HEK293 (cell line): ENCODE data around the gene B4GALT4.

ENCODE experiments used
- CTCF ChIA-PET: fragments of 350-600 bp; formaldehyde crosslinking; extraction: SDS; loops from one replicate; lab custom pipeline; 2021; ENCODE audit warnings: antibody characterized with exemption; lab: Yijun Ruan, JAX
- POLR2A ChIA-PET: fragments of 300-600 bp; formaldehyde crosslinking; extraction: SDS; loops from one replicate; lab custom pipeline; 2020; ENCODE audit warnings: antibody characterized with exemption, inconsistent platforms; lab: Yijun Ruan, JAX
- H3K27ac ChIP-seq: fragments of 200-500 bp; sonication (Bioruptor generic); 2 replicates; pipeline ENCODE4 v1.5.1; 2014; ENCODE audit warnings: low read depth, low read length, control low read depth, inconsistent platforms; ENCODE audit errors: extremely low read depth
- H3K36me3 ChIP-seq, 2 experiments: fragments of 200-500 bp in 1 of 2; sonication (Bioruptor generic) in 1 of 2; 1 replicate in 1 of 2; 2 replicates in 1 of 2; pipeline ENCODE4 v1.5.1; 2014 to 2017; ENCODE audit warnings: inconsistent platforms in 2 of 2, low read length in 2 of 2; ENCODE audit not compliant: control insufficient read depth in 2 of 2, insufficient read depth in 1 of 2
- H3K4me1 ChIP-seq: fragments of 200-500 bp; sonication (Bioruptor generic); 2 replicates; pipeline ENCODE4 v1.5.1; 2014; ENCODE audit warnings: mild to moderate bottlenecking, low read length, inconsistent platforms; ENCODE audit not compliant: control insufficient read depth, insufficient read depth
- H3K4me3 ChIP-seq: 2 replicates; pipeline ENCODE4 v1.5.1; 2011; ENCODE audit warnings: low read depth, mild to moderate bottlenecking, control low read depth, low read length, moderate library complexity
- H3K9me3 ChIP-seq: fragments of 200-500 bp; sonication (Bioruptor generic); 2 replicates; pipeline ENCODE4 v1.5.1; 2014; ENCODE audit warnings: low read depth, low read length, inconsistent platforms; ENCODE audit not compliant: control insufficient read depth, insufficient read depth
- GFI1B ChIP-seq: fragments of 450-650 bp; formaldehyde crosslinking; IDR thresholded peaks from 2 replicates; pipeline ENCODE4 v1.5.1; 2016; ENCODE audit warnings: missing biosample characterization, missing genetic modification characterization
- GLI2 ChIP-seq: fragments of 450-650 bp; formaldehyde crosslinking; IDR thresholded peaks from 2 replicates; pipeline ENCODE4; 2017; ENCODE audit warnings: missing biosample characterization, missing genetic modification characterization, low read depth, borderline replicate concordance
- HOXD13 ChIP-seq: sonication (generic); formaldehyde crosslinking; IDR thresholded peaks from 2 replicates; pipeline ENCODE4 v1.8.0; 2022; ENCODE audit warnings: missing genetic modification reagents, borderline replicate concordance
- KLF9 ChIP-seq: fragments of 450-650 bp; formaldehyde crosslinking; IDR thresholded peaks from 2 replicates; pipeline ENCODE4 v1.5.1; 2016; ENCODE audit warnings: missing biosample characterization, missing genetic modification characterization, low read depth
- OVOL3 ChIP-seq: fragments of 450-650 bp; formaldehyde crosslinking; IDR thresholded peaks from 2 replicates; pipeline ENCODE4 v1.5.1; 2016; ENCODE audit warnings: missing biosample characterization, missing genetic modification characterization
- PRDM4 ChIP-seq: fragments of 450-650 bp; formaldehyde crosslinking; IDR thresholded peaks from 2 replicates; pipeline ENCODE4 v1.5.1; 2017; ENCODE audit warnings: missing biosample characterization, missing genetic modification characterization
- SCRT1 ChIP-seq: fragments of 450-650 bp; formaldehyde crosslinking; IDR thresholded peaks from 2 replicates; pipeline ENCODE4 v1.5.1; 2016; ENCODE audit warnings: missing biosample characterization, missing genetic modification characterization, borderline replicate concordance
- ZNF133 ChIP-seq: fragments of 450-650 bp; formaldehyde crosslinking; IDR thresholded peaks from 2 replicates; pipeline ENCODE4 v1.5.1; 2016; ENCODE audit warnings: missing biosample characterization, missing genetic modification characterization
- ZNF138 ChIP-seq: fragments of 450-650 bp; formaldehyde crosslinking; IDR thresholded peaks from 2 replicates; pipeline ENCODE4 v1.5.1; 2016; ENCODE audit warnings: missing biosample characterization, missing genetic modification characterization, borderline replicate concordance
- ZNF354C ChIP-seq: fragments of 450-650 bp; formaldehyde crosslinking; IDR thresholded peaks from 2 replicates; pipeline ENCODE4 v1.5.1; 2016; ENCODE audit warnings: missing biosample characterization, missing genetic modification characterization, low read depth, borderline replicate concordance
- ZNF473 ChIP-seq: fragments of 450-650 bp; formaldehyde crosslinking; IDR thresholded peaks from 2 replicates; pipeline ENCODE4 v1.5.1; 2017; ENCODE audit warnings: missing biosample characterization, missing genetic modification characterization
- ZNF510 ChIP-seq: fragments of 450-650 bp; formaldehyde crosslinking; IDR thresholded peaks from 2 replicates; pipeline ENCODE4 v1.5.1; 2018; ENCODE audit warnings: mild to moderate bottlenecking, missing genetic modification characterization, missing biosample characterization; ENCODE audit not compliant: insufficient replicate concordance
- ZNF571 ChIP-seq: fragments of 450-650 bp; formaldehyde crosslinking; IDR thresholded peaks from 2 replicates; pipeline ENCODE4 v1.5.0; 2017; ENCODE audit warnings: missing biosample characterization, missing genetic modification characterization
- ZNF747 ChIP-seq: fragments of 450-650 bp; formaldehyde crosslinking; IDR thresholded peaks from 2 replicates; pipeline ENCODE4 v1.5.1; 2016; ENCODE audit warnings: missing biosample characterization, missing genetic modification characterization
- ZNF792 ChIP-seq: fragments of 450-650 bp; formaldehyde crosslinking; IDR thresholded peaks from 2 replicates; pipeline ENCODE4 v1.5.1; 2016; ENCODE audit warnings: missing biosample characterization, missing genetic modification characterization
- TF ChIP-seq, protein P1 (sequence below): fragments of 450-650 bp; formaldehyde crosslinking; IDR thresholded peaks from 2 replicates; pipeline ENCODE4 v1.5.1; 2016; ENCODE audit warnings: missing biosample characterization, missing genetic modification characterization
- TF ChIP-seq, protein P2 (sequence below): fragments of 450-650 bp; formaldehyde crosslinking; IDR thresholded peaks from 2 replicates; pipeline ENCODE4 v1.5.1; 2016; ENCODE audit warnings: missing biosample characterization, missing genetic modification characterization, low read depth
- TF ChIP-seq, protein P3 (sequence below): fragments of 450-650 bp; formaldehyde crosslinking; IDR thresholded peaks from 2 replicates; pipeline ENCODE4 v1.5.1; 2016; ENCODE audit warnings: missing biosample characterization, missing genetic modification characterization
- TF ChIP-seq, protein P4 (sequence below): fragments of 450-650 bp; formaldehyde crosslinking; IDR thresholded peaks from 2 replicates; pipeline ENCODE4 v1.5.1; 2016; ENCODE audit warnings: missing biosample characterization, missing genetic modification characterization

B4GALT4 gene

GRCh38 chr3:119227070-119227850, 13.4 kb downstream of the B4GALT4 start:
- TF ChIP-seq, protein P1, sequence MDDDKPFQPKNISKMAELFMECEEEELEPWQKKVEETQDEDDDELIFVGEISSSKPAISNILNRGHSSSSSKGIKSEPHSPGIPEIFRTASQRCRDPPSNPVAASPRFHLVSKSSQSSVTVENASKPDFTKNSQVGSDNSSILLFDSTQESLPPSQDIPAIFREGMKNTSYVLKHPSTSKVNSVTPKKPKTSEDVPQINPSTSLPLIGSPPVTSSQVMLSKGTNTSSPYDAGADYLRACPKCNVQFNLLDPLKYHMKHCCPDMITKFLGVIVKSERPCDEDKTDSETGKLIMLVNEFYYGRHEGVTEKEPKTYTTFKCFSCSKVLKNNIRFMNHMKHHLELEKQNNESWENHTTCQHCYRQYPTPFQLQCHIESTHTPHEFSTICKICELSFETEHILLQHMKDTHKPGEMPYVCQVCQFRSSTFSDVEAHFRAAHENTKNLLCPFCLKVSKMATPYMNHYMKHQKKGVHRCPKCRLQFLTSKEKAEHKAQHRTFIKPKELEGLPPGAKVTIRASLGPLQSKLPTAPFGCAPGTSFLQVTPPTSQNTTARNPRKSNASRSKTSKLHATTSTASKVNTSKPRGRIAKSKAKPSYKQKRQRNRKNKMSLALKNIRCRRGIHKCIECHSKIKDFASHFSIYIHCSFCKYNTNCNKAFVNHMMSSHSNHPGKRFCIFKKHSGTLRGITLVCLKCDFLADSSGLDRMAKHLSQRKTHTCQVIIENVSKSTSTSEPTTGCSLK (tag by site-specific recombination), result no peak
- TF ChIP-seq ZNF510 (tag by site-specific recombination), result no peak
- TF ChIP-seq GLI2 (tag by site-specific recombination), result no peak
- no peak for TF ChIP-seq SCRT1 (tag by site-specific recombination)
- no peak for TF ChIP-seq ZNF354C (tag by site-specific recombination)
- TF ChIP-seq, protein P2, sequence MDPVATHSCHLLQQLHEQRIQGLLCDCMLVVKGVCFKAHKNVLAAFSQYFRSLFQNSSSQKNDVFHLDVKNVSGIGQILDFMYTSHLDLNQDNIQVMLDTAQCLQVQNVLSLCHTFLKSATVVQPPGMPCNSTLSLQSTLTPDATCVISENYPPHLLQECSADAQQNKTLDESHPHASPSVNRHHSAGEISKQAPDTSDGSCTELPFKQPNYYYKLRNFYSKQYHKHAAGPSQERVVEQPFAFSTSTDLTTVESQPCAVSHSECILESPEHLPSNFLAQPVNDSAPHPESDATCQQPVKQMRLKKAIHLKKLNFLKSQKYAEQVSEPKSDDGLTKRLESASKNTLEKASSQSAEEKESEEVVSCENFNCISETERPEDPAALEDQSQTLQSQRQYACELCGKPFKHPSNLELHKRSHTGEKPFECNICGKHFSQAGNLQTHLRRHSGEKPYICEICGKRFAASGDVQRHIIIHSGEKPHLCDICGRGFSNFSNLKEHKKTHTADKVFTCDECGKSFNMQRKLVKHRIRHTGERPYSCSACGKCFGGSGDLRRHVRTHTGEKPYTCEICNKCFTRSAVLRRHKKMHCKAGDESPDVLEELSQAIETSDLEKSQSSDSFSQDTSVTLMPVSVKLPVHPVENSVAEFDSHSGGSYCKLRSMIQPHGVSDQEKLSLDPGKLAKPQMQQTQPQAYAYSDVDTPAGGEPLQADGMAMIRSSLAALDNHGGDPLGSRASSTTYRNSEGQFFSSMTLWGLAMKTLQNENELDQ, result no peak
- TF ChIP-seq, protein P3, sequence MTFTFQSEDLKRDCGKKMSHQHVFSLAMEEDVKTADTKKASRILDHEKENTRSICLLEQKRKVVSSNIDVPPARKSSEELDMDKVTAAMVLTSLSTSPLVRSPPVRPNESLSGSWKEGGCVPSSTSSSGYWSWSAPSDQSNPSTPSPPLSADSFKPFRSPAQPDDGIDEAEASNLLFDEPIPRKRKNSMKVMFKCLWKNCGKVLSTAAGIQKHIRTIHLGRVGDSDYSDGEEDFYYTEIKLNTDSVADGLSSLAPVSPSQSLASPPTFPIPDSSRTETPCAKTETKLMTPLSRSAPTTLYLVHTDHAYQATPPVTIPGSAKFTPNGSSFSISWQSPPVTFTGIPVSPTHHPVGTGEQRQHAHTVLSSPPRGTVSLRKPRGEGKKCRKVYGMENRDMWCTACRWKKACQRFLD, result no peak
- no peak for TF ChIP-seq OVOL3 (tag by site-specific recombination)
- TF ChIP-seq, protein P4, sequence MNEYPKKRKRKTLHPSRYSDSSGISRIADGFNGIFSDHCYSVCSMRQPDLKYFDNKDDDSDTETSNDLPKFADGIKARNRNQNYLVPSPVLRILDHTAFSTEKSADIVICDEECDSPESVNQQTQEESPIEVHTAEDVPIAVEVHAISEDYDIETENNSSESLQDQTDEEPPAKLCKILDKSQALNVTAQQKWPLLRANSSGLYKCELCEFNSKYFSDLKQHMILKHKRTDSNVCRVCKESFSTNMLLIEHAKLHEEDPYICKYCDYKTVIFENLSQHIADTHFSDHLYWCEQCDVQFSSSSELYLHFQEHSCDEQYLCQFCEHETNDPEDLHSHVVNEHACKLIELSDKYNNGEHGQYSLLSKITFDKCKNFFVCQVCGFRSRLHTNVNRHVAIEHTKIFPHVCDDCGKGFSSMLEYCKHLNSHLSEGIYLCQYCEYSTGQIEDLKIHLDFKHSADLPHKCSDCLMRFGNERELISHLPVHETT (tag by site-specific recombination), result no peak
- TF ChIP-seq ZNF473 (tag by site-specific recombination), result no peak
- no peak for TF ChIP-seq ZNF747 (tag by site-specific recombination)
- no peak for TF ChIP-seq HOXD13
- no peak for TF ChIP-seq ZNF571 (tag by site-specific recombination)
- TF ChIP-seq ZNF133 (tag by site-specific recombination), result no peak
- TF ChIP-seq GFI1B (tag by site-specific recombination), result no peak
- no peak for TF ChIP-seq PRDM4 (tag by site-specific recombination)
- no peak for TF ChIP-seq KLF9 (tag by site-specific recombination)
- TF ChIP-seq ZNF792 (tag by site-specific recombination), result no peak
- no peak for TF ChIP-seq ZNF138 (tag by site-specific recombination)
- TF ChIP-seq, all 188 proteins: peak for 0
- ChIA-PET CTCF (interaction anchor here (0.5 to 1.5 kb wide), 2 partner anchors 10 to 343 kb away, joined by 3 to 4 read pairs; no protein-coding TSS in a partner anchor), POLR2A (interaction anchor here (1.2 kb wide), 1 partner anchor 13 kb away, joined by 4 read pairs; the partner anchor contains the start of gene B4GALT4)
- H3K4me1 ChIP-seq, result no peaks in the 10 kb centered on the region
- no peaks in the 10 kb centered on the region for H3K9me3 ChIP-seq
- H3K4me3 ChIP-seq, result no peak overlapping the region
- H3K36me3 ChIP-seq, result peaks cover 0 to 86% of the 10 kb centered on the region in 2 experiments; a peak in 1 of 3 replicates
- H3K27ac ChIP-seq, result no peak overlapping the region
